ENCODE data around the gene DCC.

GRCh38 chr18:52367953-52368742 lies 28.2 kb downstream of the DCC start:
- TF ChIP-seq CTCF (IDR thresholded peaks at IDR 0.05) (no peak), POLR2A (IDR thresholded peaks at IDR 0.05) (no peak), EP300 (IDR thresholded peaks at IDR 0.05) (no peak)
